ENCODE measurements around the gene CUL4B.
"Not testable (repeated sequence)": the region's sequence is repeated elsewhere in the genome, so short reads cannot be mapped to it uniquely, and the experiment has no call there.

The CUL4B gene

GRCh38 chrX:120560842-120561633 is at the start of gene CUL4B:
Gene CUL4B, minus strand, starts transcription at chrX:120560962. Its CDS starts 324 bp downstream, at chrX:120560638.
- H3K4me3 ChIP-seq (replicated peaks; ENCODE audit: low read depth, low read length), result peak within 1 kb of the TSS; percentile 74
- TF ChIP-seq CTCF (IDR thresholded peaks at IDR 0.05; ENCODE audit: low read depth, low read length, missing control alignments), result no peak
- peak; percentile 74 for DNase-seq (ENCODE audit: extremely low read depth, low read depth)

GRCh38 chrX:120604361-120604782 is 43.6 kb upstream of the CUL4B start:
- DNase-seq (ENCODE audit: extremely low read depth, low read depth), result peak; percentile 11
- H3K4me3 ChIP-seq (replicated peaks; ENCODE audit: low read depth, low read length), result peak overlapping the region; percentile 74
- TF ChIP-seq CTCF (IDR thresholded peaks at IDR 0.05; ENCODE audit: low read depth, low read length, missing control alignments), result no peak

- peak; percentile 89 for DNase-seq (ENCODE audit: extremely low read depth, low read depth)
- TF ChIP-seq CTCF (IDR thresholded peaks at IDR 0.05; ENCODE audit: low read depth, low read length, missing control alignments), result no peak
- H3K4me3 ChIP-seq (replicated peaks; ENCODE audit: low read depth, low read length), result peak within 1 kb of the TSS; percentile 74
Measured at GRCh38 chrX:120603707-120604360, 43.1 kb upstream of the CUL4B start, which contains the start of gene MCTS1. Gene MCTS1, plus strand, starts transcription at chrX:120604101. Its CDS starts 136 bp downstream, at chrX:120604237.

- H3K4me3 ChIP-seq (replicated peaks; ENCODE audit: low read depth, low read length), result no peak overlapping the region
- no peak for DNase-seq (ENCODE audit: extremely low read depth, low read depth)
- TF ChIP-seq CTCF (IDR thresholded peaks at IDR 0.05; ENCODE audit: low read depth, low read length, missing control alignments), result no peak
Measured at GRCh38 chrX:120585702-120586101, 24.9 kb upstream of the CUL4B start.

GRCh38 chrX:120575379-120576114 is 14.8 kb upstream of the CUL4B start:
- no peak for DNase-seq (ENCODE audit: extremely low read depth, low read depth)
- H3K4me3 ChIP-seq (replicated peaks; ENCODE audit: low read depth, low read length), result no peak overlapping the region
- TF ChIP-seq CTCF (IDR thresholded peaks at IDR 0.05; ENCODE audit: low read depth, low read length, missing control alignments), result no peak

GRCh38 chrX:120573806-120574205 is 13.0 kb upstream of the CUL4B start:
- DNase-seq (ENCODE audit: extremely low read depth, low read depth), result not testable (repeated sequence)

More at GRCh38 chrX:120573806-120574205, 13.0 kb upstream of the CUL4B start:
- H3K4me3 ChIP-seq (replicated peaks; ENCODE audit: low read depth, low read length), result not testable (repeated sequence)
